Measurements from ENCODE around the gene PRR19.

The PRR19 gene

DNA sequence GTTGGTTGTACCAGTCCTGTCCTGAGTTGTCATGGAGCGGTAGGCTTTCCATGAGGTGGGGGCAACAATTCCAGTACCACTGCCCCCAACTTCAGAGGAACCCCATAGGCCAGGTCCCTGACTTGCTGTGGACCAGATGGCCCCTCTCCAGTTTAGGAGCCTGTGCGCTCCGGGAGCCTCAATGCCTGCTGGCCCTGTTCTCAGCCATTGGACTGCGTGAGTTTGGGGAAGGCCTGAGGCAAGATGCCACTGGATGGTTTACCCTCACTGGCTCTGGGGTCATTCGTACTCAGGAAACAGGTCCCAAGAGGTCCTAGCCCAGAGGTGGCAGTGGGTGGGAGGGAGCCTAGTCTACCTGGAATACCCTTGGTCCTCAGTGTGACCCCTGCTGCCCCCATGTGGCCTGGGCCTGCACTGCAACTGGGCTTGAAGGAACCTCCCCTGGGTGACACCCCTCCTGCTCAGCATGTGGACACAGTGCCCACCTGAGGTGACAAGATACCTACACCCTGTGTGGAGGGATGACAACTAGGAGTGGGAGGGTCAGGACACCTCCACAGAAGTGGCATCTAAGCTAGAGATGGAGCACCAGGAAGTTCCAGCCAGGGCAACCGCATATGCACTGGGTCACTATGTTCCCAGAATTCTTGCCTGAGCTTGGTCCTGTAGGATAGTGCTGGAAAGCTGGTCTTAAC lies 6.0 kb upstream of the PRR19 start:
- peak; percentile 75 for DNase-seq (ENCODE audit: low read depth)

DNA sequence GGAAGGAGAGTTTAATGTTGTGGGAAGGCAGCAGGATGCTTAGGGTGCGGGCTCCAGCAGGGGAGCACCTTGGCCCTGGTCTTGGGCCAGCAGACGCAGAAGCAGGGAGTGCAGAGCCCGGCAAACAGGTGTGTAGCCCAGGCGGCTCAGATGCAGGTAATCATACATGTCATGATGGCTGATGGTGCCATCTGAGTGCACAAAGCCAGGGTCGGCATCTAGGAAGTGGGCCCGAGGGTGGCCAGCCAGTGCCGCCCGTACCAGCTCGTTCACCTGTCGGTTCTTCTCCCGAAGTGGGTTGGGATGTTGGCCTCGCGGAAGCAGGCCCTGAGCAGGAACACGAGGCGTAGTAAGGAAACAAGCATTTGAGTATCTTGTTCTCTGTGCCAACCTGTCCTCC lies 4.9 kb upstream of the PRR19 start:
- DNase-seq (ENCODE audit: low read depth): no peak

DNA sequence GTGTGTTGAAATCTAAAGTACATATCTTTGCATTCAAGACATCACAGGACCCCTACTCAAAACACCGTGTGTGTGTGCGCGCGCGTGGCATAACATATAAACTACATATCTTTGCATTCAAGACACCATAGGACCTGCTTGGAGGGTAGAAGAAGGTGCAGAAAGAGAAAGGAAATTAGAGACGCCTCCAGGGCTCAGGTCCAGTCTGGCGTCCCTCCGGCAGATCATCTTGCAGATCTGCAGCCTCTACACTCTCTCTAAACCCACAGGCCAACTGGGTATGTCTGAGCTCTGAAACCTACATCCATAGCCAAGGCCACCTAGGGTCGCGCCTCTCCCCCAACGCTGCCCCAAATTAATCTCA lies 1.2 kb downstream of the PRR19 start:
- DNase-seq (ENCODE audit: low read depth): no peak

DNA sequence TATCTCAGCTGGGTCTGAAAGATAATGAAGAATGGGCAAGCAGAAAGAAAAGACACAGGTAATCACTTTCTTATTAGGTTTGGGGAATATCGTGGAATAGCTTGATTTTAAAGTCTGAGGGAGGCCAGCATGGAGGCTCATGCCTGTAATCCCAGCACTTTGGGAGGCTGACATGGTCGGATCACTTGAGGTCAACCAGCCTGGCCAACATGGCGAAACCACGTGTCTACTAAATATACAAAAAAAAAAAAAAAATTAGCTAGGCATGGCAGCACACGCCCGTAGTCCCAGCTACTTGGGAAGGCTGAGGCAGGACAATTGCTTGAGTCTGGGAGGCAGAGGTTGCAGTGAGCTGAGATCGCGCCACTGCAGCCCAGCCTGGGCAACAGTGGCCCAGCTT lies 1.9 kb downstream of the PRR19 start:
- no peak for DNase-seq (ENCODE audit: low read depth)

DNA sequence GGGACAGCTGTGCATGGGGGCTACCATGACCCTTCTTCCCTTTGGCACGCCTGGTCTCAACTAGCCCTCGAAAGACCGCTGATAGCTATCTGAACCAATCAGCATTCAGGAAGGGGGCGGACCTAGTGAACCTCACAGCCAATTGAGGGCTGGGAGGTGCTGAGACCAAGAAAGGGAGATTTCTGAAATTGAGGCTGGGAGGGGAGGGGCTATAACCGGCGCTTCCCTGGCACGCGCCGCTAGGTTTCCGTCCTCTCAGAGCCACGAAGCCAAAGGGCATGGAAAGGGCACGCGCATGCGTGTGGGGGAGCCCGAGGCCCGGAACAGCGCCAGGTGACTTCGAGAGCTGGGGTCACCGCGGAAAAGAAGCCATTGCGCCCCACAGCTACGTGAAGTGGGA lies 4.7 kb downstream of the PRR19 start:
- DNase-seq (ENCODE audit: low read depth): no peak

DNA sequence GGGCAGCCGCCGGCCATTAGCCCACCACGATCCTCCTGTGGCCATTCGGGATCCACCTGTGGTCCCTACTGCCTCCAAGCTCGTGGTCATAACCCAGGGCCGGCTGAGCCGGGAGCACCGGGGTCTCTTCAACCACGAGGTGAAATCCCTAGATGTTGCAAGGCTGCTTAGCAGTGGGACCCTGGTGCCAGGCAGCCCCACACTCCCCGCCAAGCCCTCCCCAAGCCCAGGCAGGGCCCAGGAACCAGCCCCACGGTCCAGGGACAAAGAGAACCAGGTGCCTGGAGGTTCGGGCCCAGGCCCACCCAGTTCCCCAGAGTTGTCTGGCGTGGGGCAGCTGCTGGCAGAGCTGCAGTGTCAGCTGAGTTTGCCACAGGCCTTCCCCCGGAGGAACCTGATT lies 7.8 kb downstream of the PRR19 start:
- no peak for DNase-seq (ENCODE audit: low read depth)

DNA sequence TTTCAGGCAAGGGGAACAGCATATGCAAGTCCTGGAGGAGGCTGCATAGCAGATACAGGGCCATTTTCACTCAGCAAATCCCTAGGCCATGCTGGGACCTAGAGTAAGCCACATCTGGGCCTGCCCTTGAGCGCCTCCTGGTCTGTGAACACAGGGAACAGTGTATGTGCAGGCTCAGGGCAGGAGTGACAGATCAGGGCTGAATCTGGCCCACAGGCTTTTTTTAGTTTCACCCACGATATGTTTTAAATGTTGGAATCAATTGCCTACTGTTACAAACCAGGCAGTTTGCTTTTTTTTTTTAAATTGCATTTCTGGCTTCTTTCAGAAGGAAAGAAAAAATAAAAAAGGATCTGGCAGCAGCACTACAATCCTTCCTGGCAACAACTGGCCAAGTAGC lies 9.7 kb downstream of the PRR19 start:
- DNase-seq (ENCODE audit: low read depth): no peak

DNA sequence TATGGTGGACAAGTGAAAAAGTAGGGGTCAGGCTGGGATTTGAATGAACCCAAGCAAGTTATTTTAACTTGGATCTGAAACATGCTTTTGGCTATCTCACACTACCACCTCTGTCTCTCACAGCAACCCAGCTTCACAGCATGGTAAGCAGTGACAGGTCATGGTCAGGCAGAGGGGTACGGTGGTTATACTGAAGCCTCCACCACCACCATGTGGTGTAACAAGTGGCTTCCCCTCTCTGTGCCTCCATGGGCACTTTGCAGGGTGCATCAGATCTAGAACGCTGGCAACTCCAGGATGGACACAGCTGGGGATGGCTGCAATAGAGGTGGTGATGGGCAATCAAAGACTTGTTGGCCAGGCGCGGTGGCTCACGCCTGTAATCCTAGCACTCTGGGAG lies 10.4 kb downstream of the PRR19 start:
- DNase-seq (ENCODE audit: low read depth): no peak

DNA sequence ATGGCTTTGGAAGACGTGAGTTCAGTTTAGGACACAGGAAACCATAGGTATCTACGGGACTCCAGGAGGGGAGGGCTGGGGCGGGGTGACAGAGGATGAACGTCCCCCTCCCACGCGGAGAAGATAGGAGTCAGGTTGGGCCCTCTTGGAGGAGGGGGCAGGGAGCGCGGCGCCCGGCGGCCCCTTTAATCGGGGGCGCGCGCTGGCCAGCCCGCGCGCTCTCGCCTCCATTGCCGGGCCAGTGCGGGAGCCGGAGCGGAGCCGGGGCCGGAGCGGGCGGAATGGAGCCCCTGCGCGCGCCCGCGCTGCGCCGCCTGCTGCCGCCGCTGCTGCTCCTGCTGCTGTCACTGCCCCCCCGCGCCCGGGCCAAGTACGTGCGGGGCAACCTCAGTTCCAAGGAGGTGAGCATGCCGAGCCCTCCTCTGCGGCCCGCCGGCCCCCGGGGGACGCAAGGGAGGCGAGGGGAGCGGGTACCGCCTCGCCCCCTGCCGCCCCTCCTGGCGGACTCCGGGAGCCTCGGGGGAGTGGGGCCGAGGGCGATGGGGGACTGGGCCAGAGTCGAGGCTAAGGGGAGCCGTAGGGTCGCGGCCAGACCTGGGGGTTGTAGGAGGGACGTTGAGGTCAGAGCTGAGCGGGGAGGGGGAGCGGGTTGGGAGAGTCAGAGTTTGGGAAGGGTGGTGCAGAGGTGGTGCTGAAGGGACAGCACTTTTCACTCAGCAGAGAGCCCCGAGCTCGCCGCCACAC lies 11.3 kb downstream of the PRR19 start, which contains the start of gene TMEM145:
TSS of gene TMEM145 (plus strand) at position 214 of the 744 bp plus-strand sequence. CDS start at position 282, 68 bp downstream.
- no peak for DNase-seq (ENCODE audit: low read depth)

DNA sequence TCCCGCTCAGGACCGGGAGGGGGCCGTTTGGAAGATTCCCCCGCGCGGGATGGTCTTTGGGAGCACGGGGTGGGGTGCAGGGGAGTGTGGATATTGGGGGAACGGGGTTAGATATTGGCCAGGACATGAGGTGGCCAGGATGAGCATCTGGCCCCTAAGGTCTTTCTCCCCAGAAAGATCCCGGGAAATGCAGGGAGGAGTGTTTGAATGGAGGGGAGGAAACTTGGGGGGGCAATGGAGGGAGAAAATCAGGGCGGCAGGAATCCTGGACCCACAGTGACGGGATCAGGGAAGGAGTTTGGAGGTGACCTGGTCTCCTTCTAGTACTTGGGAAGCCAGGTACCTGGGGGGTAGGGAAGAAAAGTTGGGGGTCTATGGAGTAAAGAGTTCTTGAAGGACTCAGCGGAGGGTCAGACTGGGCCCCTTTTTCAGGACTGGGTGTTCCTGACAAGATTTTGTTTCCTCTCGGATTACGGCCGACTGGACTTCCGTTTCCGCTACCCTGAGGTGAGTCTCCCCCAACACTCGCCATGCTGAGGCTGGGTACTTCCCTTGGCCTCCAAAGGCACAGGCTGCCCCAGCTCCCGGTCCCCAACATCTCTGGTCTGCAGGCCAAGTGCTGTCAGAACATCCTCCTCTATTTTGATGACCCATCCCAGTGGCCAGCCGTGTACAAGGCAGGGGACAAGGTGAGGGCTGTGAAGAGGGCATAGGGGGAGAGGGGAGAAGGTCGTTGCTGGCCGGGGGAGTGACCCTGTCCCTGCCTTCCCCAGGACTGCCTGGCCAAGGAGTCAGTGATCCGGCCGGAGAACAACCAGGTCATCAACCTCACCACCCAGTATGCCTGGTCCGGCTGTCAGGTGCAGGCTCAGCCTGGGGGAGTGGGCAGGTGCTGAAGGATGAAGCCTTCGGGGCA lies 12.2 kb downstream of the PRR19 start:
- DNase-seq (ENCODE audit: low read depth): no peak

DNA sequence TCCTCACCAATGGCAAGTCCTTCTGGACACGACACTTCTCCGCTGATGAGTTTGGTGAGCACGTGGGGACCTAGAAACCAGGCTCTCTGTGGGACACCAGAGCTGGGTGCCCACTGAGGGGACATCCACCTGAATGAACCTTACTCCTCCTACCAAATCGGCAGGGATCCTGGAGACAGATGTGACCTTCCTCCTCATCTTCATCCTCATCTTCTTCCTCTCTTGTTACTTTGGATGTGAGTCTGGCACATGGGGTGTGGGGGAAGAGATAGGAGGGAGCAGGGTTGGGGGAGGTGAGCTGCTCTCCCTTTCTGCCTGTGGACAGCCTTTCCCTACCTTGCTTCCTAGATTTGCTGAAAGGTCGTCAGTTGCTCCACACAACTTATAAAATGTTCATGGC lies 13.1 kb downstream of the PRR19 start:
- DNase-seq (ENCODE audit: low read depth): no peak

DNA sequence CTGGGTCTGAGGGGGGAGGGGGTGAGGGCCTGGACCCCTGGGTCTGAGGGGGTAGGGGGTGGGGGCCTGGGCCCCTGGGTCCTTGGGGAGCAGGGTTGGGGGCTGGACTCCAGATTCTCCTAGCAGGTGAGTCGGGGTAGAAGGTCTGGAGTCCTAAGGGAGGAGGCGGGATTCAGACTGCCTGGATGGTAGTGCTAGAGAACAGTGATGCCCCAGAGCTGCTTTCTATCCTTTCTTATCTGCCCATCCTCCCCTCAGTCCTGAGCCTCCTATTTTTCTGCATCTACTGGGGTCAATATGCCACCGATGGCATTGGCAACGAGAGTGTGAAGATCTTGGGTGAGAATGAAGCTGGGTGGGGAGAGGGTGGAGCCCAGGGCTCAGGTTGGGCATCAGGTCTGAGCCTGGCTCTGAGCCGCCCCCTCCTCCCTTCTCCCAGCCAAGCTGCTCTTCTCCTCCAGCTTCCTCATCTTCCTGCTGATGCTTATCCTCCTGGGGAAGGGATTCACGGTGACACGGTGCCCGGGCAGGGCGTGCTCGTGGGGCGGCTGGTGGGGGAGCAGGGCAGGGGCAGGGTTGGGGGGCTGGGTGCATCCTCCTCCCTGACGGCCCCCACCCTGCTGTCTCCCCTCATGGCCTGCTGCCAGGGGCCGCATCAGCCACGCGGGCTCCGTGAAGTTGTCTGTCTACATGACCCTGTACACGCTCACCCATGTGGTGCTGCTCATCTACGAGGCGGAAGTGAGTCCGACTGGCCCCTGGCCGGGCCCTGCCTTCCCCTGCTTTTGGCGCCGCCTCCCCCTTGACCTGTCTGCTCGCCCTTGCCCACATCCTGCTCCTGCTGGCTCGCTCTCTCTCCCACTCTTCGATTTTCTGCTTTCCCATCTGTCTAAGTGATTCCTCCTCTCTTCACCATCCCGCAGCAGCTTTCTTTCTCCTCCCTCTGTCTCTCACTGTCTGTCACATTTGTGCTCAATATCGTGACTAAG lies 14.6 kb downstream of the PRR19 start:
- DNase-seq (ENCODE audit: low read depth): no peak

DNA sequence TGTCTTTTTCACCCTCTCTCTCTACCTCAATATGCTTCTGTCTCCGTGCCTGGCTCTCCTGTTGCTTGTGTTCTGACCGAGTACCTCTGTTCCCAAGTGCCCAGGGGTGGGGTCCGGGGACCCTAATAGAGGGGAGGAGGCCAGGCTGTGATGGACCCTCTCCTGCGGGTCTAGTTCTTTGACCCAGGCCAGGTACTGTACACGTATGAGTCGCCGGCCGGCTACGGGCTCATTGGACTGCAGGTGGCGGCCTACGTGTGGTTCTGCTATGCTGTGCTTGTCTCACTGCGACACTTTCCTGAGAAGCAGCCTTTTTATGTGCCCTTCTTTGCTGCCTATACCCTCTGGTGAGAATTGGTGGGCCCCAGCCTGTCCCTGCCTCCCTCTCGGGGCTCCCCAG lies 15.6 kb downstream of the PRR19 start:
- DNase-seq (ENCODE audit: low read depth): no peak

DNA sequence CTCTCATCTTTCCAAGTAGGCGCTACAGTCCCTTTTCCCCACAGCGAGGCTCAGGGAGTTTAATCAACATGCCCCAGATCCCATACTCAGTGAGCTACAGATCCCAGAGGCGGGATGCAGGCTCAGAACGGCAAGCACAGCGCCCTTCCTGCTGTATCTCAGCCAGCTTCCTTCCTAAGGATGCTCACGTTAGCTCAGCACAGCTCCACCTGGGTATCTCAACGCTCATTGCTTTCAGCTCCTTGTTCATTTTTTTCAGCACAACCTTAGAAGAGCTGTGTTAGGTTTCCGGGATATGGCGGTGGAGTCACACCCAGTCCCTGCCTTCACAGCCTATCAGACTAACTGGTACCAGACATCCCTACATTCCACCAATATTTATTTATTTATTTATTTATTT lies 20.4 kb downstream of the PRR19 start:
- no peak for DNase-seq (ENCODE audit: low read depth)

DNA sequence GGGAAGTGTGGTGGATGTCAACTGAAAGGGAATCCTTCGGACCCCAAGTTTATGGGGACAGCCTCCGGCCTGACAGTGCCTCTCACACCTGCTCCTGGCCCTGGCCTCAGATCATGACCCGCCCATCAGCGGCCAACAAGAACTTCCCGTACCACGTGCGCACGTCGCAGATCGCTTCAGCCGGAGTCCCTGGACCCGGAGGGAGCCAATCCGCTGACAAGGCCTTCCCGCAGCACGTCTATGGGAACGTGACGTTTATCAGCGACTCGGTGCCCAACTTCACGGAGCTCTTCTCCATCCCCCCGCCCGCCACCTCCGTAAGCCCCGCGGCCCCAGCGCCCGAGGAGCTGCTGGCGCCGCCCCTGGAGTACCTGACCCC lies 21.5 kb downstream of the PRR19 start:
- no peak for DNase-seq (ENCODE audit: low read depth)

DNA sequence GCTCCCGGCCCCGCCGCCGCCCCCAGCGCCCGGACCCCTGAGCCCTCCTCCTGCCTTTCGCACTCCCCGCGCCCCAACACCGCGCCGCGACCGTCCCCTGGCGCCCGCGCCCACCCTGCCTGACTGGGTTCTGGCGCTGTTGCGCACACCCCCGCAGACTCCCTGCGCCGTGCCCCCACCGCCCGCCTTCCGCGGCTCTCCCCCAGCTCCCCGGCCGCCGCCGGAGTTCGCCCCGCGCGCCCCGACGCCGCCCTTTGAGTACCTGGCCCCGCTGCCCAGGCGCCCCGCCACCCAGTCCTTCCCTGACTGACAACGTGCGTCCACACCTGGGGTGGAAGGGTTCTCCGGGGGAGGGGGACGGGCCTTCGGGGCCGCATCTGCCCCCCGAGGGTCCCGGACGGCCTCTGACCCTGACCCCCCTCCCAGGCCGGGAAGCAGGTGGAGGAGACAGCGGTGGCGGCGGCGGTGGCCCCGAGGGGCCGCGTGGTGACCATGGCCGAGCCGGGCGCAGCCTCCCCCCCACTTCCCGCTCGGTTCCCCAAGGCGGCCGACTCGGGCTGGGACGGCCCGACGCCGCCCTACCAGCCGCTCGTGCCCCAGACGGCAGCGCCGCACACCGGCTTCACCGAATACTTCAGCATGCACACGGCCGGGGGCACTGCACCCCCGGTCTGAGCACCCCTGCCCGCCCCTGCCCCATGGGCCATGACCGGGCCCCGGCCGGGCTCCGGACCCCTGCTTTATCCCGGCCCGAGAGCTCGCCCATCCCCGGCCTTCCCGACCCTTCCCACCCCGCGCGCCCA lies 22.1 kb downstream of the PRR19 start:
- DNase-seq (ENCODE audit: low read depth): no peak

DNA sequence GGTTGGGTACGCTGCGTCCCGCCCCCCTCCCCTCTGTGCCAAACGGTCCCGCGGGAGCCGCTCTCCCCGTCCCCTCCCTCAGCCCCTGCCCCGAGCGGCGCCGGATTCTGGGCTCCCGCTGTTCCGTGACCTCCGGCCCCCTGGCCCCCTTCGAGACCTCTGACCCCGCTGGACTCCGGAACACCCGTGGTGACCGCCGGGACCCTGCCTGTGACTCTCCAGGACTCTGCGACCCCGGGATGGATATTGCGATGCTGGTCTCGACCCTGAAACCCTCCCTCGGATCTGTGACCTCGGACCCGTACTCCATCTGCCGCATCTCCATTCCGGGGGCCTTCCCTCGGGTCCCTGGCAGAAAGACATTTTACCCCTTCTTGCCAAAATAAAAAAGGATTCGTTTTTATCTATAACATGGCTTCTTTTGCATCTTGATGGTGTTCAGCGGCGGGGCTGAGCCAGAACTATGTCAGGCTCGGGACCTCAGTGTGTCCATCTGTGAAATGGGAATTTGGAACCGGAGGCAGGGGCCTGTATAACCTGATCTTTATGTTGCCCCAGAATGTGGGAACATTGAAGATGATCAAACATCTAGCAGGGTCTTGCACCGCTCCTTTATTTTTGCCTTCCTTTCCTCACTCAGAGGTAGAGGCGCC lies 22.8 kb downstream of the PRR19 start:
- no peak for DNase-seq (ENCODE audit: low read depth)

DNA sequence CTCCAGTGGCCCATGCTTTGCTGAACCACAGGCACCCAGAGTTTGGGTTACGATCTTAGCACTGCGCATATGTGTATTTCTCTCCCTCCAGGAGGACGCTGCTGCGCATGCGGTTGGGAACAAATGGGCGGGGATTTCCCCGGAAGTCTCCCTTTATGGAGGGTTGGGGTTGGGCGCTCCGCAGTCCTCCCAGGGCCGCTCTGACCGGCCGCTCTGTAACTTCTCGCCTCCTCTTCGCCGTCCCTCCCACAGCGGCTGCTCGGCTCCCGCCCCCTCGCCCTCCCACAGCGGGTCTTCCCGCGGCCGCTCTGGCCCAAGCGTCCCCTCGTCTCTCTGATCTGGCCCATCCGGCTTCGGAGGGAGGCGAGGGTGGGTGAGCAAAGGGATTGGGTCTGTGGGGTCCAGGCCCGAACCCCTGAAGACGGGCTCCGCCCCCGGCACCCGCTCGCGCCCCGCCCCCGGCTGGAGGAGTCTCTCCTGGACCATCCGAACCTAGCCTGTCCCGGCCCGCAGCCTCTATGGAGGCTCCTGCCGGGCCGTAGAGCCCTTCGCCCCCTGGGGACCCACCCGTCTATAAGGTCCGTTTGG lies 23.5 kb downstream of the PRR19 start, which contains the start of gene MEGF8:
TSS of gene MEGF8 (plus strand) at position 328 of the 588 bp plus-strand sequence. CDS start 609 bp downstream, outside the sequence.
- DNase-seq (ENCODE audit: low read depth): peak; percentile 96

DNA sequence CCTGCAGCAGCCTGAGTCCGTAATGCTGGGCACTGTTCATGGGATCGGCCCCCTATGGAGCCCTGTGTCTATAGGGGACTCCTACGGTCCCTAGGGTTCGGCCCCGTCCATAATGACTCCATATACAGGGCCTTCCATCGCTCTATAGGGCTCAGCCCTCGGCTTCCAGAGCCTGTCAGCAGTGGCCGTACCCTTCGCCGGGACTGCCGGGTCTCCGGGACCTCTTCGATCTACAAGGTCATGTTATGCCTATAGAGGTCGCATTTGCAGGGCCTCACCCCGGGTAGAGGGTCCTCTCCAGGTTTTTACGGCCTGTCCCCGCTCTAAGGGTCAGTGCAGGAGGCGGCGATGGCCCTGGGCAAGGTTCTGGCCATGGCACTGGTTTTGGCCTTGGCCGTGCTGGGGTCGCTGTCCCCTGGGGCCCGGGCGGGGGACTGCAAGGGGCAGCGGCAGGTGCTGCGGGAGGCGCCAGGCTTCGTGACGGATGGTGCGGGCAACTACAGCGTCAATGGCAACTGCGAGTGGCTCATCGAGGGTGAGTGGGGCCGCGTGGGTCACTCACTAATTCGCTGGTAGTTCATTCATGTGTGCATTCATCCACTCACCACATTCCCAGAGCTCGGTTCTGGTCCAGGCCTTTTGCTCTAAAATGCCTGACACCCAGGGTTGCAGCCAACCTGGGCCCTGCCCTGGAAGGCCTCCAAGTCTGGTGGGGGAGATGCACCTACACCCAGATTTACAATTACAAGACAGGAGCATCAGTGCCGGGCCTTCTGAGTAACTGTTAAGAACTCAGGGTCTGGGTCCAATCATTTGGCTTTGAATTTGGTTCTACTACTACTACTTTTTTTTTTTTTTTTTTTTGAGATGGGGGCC lies 24.2 kb downstream of the PRR19 start:
- no peak for DNase-seq (ENCODE audit: low read depth)
